Medulla oblongata (tissue), 1 donor: Measurements from ENCODE around the gene OR56A5.
A peak's percentile ranks its signal among the peaks of the same experiment; 100 is the strongest.
"Not testable (repeated sequence)": the region's sequence is repeated elsewhere in the genome, so short reads cannot be mapped to it uniquely, and the experiment has no call there.

Experiments
- DNase-seq: peaks from one replicate; pipeline ENCODE4 v3.0.0-alpha.2; 2015; ENCODE audit errors: extremely low spot score

OR56A5 gene, protein sequence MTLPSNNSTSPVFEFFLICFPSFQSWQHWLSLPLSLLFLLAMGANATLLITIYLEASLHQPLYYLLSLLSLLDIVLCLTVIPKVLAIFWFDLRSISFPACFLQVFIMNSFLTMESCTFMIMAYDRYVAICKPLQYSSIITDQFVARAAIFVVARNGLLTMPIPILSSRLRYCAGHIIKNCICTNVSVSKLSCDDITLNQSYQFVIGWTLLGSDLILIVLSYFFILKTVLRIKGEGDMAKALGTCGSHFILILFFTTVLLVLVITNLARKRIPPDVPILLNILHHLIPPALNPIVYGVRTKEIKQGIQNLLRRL

DNA sequence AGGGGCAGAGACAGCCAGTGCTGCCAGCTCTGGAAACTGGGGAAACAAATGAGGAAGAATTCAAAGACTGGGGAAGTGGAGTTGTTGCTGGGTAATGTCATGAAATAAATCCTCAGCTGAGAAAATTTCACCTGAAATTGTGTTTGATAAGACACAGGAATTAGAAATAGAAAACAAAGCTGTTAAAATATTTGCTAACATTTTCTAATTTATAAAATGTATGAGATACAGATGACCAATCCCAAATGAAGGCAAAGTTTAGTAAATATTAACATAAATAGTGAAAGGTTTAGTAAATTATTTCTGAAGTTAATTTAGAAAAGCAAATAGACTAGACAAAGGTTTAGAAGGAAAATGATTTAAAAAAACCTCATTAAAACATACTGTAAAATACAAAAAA lies at the start of gene OR56A5:
Gene OR56A5 (minus strand): TSS at position 101 of the 400 bp plus-strand sequence. CDS start 0 bp downstream, at position 101.
- DNase-seq, result no peak

DNA sequence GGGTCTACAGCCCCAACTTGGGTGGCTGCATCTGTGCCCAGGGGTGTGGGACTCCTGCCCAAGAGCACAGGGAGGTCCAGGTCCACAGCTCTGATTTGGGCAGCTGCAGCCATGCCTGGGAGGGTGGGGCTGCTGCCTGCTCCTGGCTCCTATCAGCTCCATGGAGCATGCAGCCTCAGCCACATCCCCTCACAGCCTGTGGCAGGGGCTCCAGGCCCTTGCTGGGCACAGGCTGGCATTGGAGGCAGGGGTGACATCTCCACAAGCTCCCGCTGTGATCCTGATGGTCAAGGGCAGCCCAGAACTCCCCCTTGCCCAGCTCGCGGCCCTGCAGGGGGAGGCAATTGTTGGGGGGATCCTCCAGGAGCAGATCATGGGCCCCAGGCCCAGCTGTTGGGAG lies 44.7 kb upstream of the OR56A5 start:
- DNase-seq, result no peak

DNA sequence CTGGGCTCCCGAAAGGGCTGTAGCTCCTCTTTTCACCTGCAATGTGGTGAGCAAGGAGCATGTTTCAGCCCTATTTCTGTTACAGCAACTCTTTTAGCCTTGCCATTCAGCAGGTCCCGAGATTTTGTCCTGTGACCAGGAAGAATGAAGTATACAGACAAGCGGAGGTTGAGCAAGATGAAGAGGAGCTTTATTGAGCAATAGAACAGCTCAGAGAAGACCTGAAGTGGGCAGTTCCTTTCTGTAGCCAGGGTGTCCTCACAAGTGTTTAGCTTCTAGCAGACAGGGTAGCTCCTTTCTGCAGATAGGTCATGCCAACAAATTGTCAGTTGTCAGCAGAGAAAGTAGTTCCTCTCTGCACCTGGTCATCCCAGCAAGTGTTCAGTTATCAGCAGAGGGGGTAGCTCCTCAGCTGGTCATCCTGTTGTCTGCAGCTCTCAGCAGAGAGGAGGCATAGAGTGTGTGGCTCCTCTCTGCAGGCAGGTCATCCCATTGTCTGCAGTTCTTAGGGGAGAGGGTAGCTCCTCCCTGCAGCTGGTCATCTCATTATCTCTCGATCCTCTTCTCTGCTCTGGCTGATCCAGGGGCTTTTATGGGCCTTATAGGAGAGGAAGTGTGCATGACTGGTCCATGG lies 43.9 kb upstream of the OR56A5 start:
- DNase-seq, result no peak

DNA sequence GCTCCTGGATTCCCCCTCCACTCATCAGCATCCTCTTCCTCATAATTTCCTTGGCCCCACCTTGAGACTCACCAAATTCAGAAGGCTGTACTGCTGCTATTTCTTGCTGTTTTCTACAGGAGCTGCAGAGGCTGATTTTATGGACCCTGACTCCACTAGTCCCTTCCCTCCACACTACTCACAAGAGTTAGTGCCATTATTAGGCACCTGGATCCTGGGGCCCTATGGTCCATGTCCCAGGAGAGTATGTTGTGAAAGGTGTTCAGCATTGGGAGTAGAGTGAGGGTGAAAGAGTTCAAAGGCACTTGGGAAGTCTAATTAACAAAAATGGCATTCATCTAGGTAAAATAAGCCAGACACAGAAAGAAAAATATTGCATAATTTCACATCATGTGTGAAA lies 38.6 kb upstream of the OR56A5 start, which contains the start of gene OR56A4:
Gene OR56A4 (minus strand): TSS at position 101 of the 400 bp plus-strand sequence. CDS start 3,954 bp downstream, outside the sequence.
- no peak for DNase-seq

DNA sequence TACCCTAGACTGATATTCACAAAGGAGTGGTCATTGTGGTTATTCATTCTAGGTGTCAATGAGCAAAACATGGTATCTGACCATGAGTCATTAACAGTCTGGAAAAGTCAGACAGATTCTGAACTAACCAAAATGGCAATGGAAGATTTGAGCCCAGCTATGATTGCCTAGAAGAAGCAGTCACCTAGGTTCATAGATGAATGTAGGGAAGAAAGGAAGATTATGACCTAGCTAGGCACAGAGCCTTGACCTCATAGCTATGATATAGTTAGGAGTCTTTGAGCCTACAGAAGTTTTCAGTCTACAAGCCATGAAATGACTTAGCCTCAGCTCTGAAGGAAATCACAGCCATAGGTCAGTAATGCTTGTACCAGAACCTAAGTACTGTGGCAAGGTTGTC lies 38.1 kb upstream of the OR56A5 start:
- no peak for DNase-seq

DNA sequence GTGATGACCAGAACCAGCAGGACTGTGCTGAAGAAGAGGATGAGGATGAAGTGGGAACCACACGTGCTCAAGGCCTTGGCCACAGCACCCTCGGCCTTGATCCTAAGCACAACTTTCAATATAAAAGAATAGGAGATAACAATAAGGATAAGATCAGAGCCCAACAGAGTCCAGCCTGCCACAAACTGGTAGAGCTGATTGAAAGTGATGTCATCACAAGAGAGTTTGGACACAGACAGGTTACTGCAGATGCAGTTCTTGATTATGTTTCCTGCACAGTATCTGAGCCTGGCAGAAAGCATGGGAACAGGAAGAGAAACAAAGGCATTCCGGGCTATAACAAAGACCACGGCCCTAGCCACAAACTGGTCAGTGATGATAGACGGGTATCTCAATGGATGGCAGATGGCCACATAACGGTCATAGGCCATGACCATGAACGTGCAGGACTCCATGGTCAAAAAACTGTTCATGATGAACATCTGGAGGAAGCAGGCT lies 34.0 kb upstream of the OR56A5 start:
- no peak for DNase-seq

DNA sequence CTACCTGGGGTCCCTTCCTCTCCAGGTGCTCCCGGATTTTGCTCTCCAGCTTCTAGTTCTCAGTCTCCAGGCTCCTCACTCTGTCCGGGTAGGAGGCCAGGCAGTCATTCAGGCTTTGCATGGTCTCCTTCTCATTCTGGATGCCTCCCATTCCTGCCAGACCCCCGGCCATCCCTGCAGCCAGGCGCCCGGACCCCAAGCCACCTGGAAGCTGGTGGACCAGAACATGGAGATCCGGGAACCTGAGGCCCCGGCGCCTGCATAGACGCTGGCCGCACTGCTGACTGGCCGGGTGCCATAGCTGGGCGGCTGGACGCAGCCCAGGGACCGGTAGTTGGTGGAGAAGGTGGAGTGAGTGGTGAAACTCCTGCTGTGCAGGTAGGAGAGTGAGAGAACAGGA lies 26.5 kb upstream of the OR56A5 start:
- no peak for DNase-seq

DNA sequence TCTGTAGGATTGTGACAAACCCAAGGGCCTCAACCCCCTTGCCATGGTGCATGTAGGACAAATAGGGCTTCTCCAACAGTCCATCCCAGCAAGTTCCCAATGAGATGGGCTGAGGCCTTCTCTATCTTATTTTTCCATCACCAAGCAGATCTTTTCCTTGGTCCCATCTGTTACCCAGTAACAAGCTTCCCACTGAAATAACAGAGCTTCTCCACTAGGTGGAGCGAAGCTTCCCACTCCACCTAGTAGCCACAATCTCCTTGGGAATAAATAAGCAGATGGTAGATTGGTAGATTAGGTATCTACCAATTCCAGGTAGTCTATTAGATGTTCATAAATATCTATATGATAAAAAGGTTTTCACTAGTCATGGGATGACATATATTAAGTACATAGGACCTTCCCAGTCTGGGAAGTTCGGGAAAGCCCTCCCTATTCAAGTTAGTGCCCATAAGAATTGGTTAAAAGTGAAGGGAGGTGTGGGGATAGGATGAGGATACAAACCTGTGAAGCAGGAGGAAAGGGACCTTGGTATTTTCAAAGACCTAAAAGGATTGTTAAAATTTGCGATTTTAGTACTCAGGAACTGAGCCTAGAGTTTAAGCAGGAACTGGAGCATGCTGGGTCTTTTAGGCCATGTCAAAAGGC lies 24.4 kb upstream of the OR56A5 start:
- peak; percentile 3 for DNase-seq

DNA sequence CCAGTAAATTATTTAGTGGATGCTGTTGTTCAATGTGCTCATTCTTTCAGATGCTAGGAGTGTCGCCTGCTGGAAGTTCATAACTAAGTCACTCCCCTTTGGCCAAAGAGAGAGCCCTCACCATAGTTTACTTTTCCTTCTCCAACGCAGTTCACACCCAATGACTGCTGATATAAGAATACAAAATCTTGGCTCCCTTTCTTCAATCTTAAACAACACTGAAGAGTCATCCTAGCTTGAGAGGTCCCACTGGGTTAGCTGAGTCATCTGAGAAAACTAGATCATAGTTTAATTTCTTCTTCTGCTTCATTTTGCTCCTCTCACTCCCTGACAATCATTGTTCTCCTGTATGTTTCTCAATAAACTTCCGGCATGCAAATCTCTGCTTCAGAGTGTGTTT lies 23.9 kb upstream of the OR56A5 start:
- no peak for DNase-seq

DNA sequence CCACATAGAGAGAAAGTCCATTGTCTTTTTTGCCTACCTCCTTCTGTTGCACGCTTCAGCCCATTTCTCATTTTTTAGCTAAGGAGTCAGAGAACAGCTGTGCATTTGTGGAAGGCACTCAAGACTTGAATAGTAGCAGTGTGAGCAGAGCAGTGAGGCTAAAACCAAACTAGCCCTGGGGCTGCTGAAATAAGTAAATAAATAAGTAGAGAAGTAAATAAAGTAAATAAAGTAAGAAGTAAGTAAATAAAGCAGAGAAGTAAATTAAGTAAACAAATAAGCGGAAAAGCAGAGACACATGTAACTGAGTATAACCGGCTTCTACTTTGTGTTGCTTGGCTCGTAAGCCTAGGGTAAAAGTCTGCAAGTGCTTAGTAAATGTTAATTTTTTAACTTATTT lies 20.9 kb upstream of the OR56A5 start:
- DNase-seq, result no peak

DNA sequence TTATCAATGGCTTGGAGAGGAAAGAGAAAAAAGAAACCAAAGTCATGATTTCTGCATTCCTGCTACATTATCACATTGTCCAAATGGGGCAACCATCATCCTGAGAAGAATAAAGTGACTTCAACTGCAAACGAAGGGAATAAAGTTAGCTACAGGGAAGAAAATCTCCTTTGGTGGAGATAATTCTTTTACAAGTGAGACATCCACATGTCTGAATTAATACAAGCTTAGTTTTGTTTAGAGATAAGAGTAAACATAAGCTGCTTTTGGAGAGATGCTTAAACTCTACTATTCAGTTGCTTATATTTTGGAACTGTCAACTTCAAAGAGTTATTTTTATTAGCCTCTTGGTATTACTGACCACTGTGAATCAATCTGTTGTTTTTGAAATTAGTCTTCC lies 18.6 kb upstream of the OR56A5 start, which contains the start of gene OR52L1:
Gene OR52L1 (minus strand): TSS at position 101 of the 400 bp plus-strand sequence. CDS start 55 bp downstream, at position 46.
- DNase-seq, result no peak

DNA sequence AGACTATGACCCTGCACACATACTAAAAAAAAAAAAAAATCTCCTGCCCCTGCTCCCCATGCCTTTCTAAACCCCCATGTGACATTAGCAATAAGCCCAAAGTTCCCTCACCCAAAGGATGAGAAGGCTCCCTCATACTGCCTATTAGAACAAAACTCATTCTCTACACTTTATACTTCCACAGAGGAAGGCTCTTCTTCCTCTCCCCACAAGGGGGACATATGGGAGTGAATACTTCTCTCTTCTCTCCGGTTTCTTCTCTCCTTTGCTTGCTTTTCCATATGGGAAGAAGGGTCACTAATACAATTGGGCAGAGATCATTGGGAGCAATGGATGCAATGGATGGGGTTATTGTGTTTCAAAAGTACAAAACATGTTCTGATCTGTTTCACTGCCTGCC lies 15.1 kb upstream of the OR56A5 start:
- DNase-seq, result no peak

DNA sequence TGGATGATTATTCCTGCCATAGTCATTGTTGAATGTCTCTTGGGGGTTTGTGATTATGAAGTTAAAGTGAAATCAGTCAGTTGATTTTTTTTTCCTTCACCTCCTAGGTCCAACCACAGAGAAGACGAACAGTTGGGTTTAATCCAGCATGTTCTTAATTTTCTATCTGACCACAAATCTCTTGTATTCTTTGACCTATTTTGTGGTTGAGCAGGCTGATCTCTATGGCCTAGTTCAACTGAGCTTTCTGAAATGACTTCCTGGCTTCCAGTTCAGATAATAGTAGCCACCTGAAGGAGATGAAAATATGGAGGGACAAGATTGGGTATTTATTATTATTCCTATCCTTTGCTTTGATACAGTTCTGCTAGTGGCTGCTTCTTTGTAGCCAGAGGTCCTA lies 5.2 kb upstream of the OR56A5 start:
- DNase-seq, result no peak

DNA sequence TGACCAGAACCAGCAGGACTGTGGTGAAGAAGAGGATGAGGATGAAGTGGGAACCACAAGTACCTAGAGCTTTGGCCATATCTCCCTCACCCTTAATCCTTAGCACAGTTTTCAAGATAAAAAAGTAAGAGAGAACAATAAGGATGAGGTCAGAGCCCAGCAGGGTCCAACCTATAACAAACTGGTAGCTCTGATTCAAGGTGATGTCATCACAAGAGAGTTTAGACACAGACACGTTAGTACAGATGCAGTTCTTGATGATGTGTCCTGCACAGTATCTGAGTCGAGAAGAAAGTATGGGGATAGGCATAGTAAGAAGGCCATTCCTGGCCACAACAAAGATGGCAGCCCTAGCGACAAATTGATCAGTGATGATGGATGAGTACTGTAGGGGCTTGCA lies 586 bp downstream of the OR56A5 start:
- DNase-seq, result no peak

DNA sequence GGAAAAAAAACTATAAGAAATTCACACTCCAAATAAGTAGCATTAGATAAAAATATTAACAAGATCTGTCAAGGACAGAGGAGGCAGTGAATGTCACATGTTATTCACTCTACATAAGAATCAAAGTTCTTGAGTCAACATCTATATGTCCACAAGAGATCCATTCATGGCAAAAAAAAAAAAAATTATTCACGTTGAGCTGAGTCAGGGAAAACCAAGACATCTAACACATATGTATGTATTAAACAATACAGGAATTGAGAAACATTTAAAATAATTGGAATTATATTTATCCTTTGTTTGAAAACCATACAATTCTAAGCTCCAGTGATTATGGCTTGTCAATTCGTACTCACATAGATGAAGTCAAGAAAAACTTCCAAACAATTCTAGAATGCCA lies 1.3 kb downstream of the OR56A5 start:
- no peak for DNase-seq

DNA sequence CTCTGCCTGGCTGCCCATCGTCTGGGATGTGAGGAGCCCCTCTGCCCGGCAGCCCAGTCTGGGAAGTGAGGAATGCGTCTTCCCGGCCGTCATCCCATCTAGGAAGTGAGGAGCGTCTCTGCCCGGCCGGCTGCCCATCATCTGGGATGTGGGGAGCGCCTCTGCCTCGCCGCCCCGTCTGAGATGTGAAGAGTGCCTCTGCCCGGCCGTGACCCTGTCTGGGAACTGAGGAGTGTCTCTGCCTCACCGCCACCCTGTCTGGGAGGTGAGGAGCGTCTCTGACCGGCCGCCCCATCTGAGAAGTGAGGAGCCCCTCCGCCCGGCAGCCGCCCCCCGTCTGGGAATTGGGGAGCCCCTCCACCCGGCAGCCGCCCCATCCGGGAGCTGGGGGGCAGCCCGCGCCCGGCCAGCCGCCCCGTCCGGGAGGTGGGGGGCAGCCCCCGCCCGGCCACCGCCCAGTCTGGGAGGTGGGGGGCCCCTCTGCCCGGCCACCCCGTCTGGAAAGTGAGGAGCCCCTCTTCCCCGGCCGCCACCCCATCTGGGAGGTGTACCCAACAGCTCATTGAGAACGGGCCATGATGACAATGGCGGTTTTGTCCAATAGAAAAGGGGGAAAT lies 7.5 kb downstream of the OR56A5 start:
- not testable (repeated sequence) for DNase-seq

DNA sequence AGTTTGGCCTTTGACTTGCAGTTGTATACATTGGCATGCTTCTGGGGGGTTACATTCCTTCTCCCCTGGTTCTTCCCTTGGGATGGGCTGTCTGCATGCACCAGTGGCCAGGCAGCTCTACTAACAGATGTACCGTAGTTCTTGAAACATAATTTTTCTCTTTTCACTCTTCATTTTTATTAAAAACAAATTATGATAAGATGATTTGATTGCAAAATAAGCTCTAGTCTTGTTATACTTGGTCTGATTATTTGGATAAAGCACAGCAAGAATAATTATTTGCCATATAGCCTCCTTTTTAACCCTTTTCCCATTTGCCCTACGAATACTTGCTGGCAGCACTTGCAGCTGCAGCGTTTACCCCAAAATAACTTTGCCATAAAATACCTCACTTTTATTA lies 12.7 kb downstream of the OR56A5 start:
- DNase-seq, result no peak

DNA sequence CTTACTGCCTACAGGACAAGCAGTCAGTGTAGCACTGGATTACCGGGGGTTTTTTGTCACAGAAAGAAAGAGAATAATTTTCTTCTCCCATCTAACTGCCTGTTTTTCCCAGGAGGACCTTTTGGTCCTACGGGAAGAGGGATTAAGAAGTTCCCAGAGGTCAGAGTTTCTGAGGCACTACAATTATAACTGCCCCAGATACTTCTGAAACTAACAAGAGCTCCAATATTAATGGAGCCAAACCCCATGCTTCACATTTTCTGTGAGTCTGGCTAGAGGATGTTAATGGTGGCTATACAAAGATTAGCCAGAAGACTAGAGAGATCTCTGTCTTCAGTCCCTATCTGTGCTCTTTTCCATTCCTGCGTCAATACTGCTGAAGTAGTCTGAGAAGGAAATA lies 26.3 kb downstream of the OR56A5 start, which contains the start of gene OR56A3:
Gene OR56A3 (plus strand): TSS at position 301 of the 400 bp plus-strand sequence. CDS start 5,096 bp downstream, outside the sequence.
- no peak for DNase-seq

DNA sequence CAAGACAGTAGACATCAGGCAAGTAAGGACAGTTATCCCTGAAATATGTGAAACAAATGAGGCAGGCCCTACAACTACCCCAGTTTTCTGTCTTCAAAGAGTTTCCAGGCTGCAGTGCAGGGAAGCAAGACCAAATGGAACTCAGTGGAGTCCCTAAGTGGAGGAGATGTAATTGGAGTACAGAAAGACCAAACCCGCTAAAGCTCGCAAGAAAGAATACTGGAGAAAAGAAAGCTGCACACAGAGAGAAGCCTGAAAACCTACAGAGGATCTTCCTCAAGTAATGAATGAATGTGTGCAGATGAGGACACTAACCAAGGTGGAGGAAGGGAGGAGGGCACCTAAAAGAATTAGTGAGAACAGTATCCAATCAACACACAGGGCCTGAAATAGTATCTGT lies 27.5 kb downstream of the OR56A5 start:
- DNase-seq, result no peak

DNA sequence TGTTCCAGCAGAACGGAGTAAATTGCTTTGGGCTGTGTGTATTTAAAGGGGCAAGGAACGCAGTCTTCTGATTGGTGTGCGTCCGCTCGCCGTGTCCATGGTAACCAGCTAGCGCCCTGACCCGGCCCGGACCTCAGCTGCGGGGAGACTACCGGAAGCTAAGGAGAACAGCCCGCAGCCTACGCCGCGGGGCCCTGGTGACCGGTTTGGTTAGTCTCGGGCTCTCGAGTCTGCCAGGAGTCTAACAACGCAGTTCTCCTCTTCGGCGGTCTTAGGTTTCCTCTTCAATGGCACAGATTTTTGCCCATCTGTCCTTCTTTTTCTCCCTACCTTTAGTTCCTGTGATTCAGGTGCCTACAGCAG lies 29.7 kb downstream of the OR56A5 start:
- no peak for DNase-seq

DNA sequence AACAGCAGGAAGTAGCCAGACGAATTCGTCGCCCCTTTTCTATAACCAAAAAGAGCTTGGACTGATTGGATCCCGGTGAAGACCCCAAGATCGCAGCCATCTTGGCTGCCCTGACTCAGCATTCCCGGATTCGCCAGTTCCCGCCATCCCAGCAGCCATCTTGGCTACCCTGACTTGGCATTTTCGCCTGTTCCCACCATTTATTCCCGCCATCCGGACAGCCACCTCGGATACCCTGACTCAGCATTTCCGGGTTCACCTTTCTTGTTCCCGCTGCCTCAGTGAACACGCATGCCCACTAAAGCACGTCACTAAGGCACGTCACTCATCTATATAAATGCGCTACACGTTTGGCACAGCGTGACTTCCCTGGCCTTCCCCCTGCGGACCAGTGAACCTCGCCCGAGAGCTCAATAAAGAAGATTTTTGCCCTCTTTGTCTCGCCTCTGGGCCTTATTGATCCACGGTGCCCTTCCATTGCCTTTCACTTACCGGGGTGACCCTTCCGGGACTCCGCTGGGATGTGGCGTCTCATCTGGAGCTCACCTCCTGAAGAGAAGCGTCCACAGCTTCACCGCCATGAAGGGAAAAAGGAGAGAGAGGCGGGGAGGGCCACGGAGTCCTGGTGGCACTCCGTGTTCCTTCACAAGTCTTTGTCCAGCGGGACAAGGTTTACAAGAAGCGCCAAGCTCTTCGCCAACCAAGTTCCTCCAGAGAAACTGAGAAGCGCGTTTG lies 30.3 kb downstream of the OR56A5 start:
- no peak for DNase-seq
